ENCODE measurements around the gene OR8S1.
"Not testable (repeated sequence)": the region's sequence is repeated elsewhere in the genome, so short reads cannot be mapped to it uniquely, and the experiment has no call there.

Gene OR8S1

DNA sequence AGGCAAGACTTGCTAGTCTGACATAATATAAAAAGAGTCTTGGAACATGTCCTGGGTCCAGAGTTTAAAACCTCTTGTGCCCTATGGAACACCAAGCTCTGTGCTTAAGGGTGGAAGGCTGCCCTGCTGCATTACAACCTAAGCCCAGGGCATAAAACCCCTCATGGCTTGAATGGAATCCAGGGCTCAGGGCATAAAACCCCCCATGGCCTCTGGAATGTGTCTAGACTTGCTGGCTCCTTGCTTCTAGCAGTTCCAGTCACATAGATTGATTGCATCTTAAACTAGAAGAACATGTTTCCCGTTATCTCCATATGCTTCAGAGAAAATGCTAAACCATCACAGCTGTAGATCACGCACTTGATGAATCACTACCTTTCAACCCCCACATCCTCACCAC, 18.6 kb upstream of the OR8S1 start:
- H4K20me1 ChIP-seq (ENCODE audit: insufficient read depth, low read length, poor library complexity, severe bottlenecking); H3K4me1 ChIP-seq (ENCODE audit: insufficient read depth, low read length, poor library complexity, severe bottlenecking); H3F3A ChIP-seq (ENCODE audit: low read depth); H3K27me3 ChIP-seq (ENCODE audit: insufficient read depth, low read length, poor library complexity, severe bottlenecking); H3K9me3 ChIP-seq (ENCODE audit: insufficient read depth, low read depth, low read length); H3K4me2 ChIP-seq (ENCODE audit: low read depth, low read length, poor library complexity, severe bottlenecking); H3K4me3 ChIP-seq (ENCODE audit: low read length, poor library complexity, severe bottlenecking); H3K36me3 ChIP-seq (ENCODE audit: insufficient read depth, low read length); H3K9me2 ChIP-seq (replicated peaks; ENCODE audit: low read depth, low read length); H2AFZ ChIP-seq (ENCODE audit: low read length); H3K9ac ChIP-seq (ENCODE audit: low read depth, low read length, poor library complexity, severe bottlenecking); H3K79me2 ChIP-seq (ENCODE audit: insufficient read depth, low read length): not testable (repeated sequence)

DNA sequence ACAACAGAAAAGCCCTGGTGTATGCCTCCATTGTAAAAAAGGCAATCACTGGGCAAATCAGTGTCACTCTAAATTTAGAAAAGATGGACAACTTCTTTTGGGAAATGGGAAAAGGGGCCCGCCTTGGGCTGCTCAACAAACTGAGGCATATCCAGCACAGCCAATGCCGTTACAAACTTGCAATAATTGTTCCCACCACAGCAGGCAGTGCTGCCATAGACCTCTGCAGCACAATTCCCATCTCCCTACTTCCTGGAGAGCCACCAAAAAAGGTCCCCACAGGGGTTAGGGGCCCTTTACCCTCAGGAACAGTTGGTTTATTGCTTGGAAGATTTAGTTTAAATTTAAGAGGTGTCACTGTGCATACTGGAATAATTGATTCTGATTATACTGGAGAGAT, 16.4 kb upstream of the OR8S1 start:
- TF ChIP-seq EZH2phosphoT487 (IDR thresholded peaks at IDR 0.05; ENCODE audit: borderline replicate concordance) = no peak
- no peak for TF ChIP-seq CTCF (conservative IDR thresholded peaks at IDR 0.05; ENCODE audit: low read length)
- no peaks in the 10 kb centered on the region for H3K36me3 ChIP-seq (ENCODE audit: insufficient read depth, low read length)
- H3K9me2 ChIP-seq (replicated peaks; ENCODE audit: low read depth, low read length) = no peaks in the 10 kb centered on the region
- H3K27me3 ChIP-seq (ENCODE audit: insufficient read depth, low read length, poor library complexity, severe bottlenecking) = no peaks in the 10 kb centered on the region
- H3K4me2 ChIP-seq (ENCODE audit: low read depth, low read length, poor library complexity, severe bottlenecking) = no peak overlapping the region
- peaks cover 10% of the 10 kb centered on the region; the same call in 1 of the 2 replicates for H3K9me3 ChIP-seq (ENCODE audit: insufficient read depth, low read depth, low read length)
- H3K4me3 ChIP-seq (ENCODE audit: low read length, poor library complexity, severe bottlenecking) = no peak overlapping the region
- H3K4me1 ChIP-seq (ENCODE audit: insufficient read depth, low read length, poor library complexity, severe bottlenecking) = no peaks in the 10 kb centered on the region
- no peak overlapping the region for H3K9ac ChIP-seq (ENCODE audit: low read depth, low read length, poor library complexity, severe bottlenecking)
- H2AFZ ChIP-seq (ENCODE audit: low read length) = no peak overlapping the region
- no peaks in the 10 kb centered on the region for H4K20me1 ChIP-seq (ENCODE audit: insufficient read depth, low read length, poor library complexity, severe bottlenecking)
- no peaks in the 10 kb centered on the region for H3K79me2 ChIP-seq (ENCODE audit: insufficient read depth, low read length)
- no peaks in the 10 kb centered on the region for H3F3A ChIP-seq (ENCODE audit: low read depth)

GRCh38 chr12:48510111-48510510, 15.3 kb upstream of the OR8S1 start:
- Histone ChIP-seq H3K9me2 (replicated peaks; ENCODE audit: low read depth, low read length) (no peaks in the 10 kb centered on the region), H3K79me2 (ENCODE audit: insufficient read depth, low read length) (no peaks in the 10 kb centered on the region), H3K4me2 (ENCODE audit: low read depth, low read length, poor library complexity, severe bottlenecking) (no peak overlapping the region), H3K4me3 (ENCODE audit: low read length, poor library complexity, severe bottlenecking) (no peak overlapping the region), H2AFZ (ENCODE audit: low read length) (no peak overlapping the region), H3K27me3 (ENCODE audit: insufficient read depth, low read length, poor library complexity, severe bottlenecking) (no peaks in the 10 kb centered on the region), H4K20me1 (ENCODE audit: insufficient read depth, low read length, poor library complexity, severe bottlenecking) (no peaks in the 10 kb centered on the region), H3F3A (ENCODE audit: low read depth) (no peaks in the 10 kb centered on the region), H3K9ac (ENCODE audit: low read depth, low read length, poor library complexity, severe bottlenecking) (no peak overlapping the region), H3K9me3 (ENCODE audit: insufficient read depth, low read depth, low read length) (peaks cover 10% of the 10 kb centered on the region; the same call in 1 of the 2 replicates), H3K36me3 (ENCODE audit: insufficient read depth, low read length) (no peaks in the 10 kb centered on the region), H3K4me1 (ENCODE audit: insufficient read depth, low read length, poor library complexity, severe bottlenecking) (no peaks in the 10 kb centered on the region)
- TF ChIP-seq CTCF (conservative IDR thresholded peaks at IDR 0.05; ENCODE audit: low read length) (no peak), EZH2phosphoT487 (IDR thresholded peaks at IDR 0.05; ENCODE audit: borderline replicate concordance) (no peak)

- Histone ChIP-seq H3K27me3 (ENCODE audit: insufficient read depth, low read length, poor library complexity, severe bottlenecking) (no peaks in the 10 kb centered on the region), H3K9me3 (ENCODE audit: insufficient read depth, low read depth, low read length) (peaks cover 10% of the 10 kb centered on the region; the same call in 1 of the 2 replicates), H3K9me2 (replicated peaks; ENCODE audit: low read depth, low read length) (no peaks in the 10 kb centered on the region), H2AFZ (ENCODE audit: low read length) (no peak overlapping the region), H3K36me3 (ENCODE audit: insufficient read depth, low read length) (no peaks in the 10 kb centered on the region), H3K4me2 (ENCODE audit: low read depth, low read length, poor library complexity, severe bottlenecking) (no peak overlapping the region), H3F3A (ENCODE audit: low read depth) (no peaks in the 10 kb centered on the region), H3K4me3 (ENCODE audit: low read length, poor library complexity, severe bottlenecking) (no peak overlapping the region), H3K9ac (ENCODE audit: low read depth, low read length, poor library complexity, severe bottlenecking) (no peak overlapping the region), H3K79me2 (ENCODE audit: insufficient read depth, low read length) (no peaks in the 10 kb centered on the region), H3K4me1 (ENCODE audit: insufficient read depth, low read length, poor library complexity, severe bottlenecking) (no peaks in the 10 kb centered on the region), H4K20me1 (ENCODE audit: insufficient read depth, low read length, poor library complexity, severe bottlenecking) (no peaks in the 10 kb centered on the region)
- TF ChIP-seq CTCF (conservative IDR thresholded peaks at IDR 0.05; ENCODE audit: low read length) = no peak
- no peak for TF ChIP-seq EZH2phosphoT487 (IDR thresholded peaks at IDR 0.05; ENCODE audit: borderline replicate concordance)
Measured at GRCh38 chr12:48512855-48513254, 12.6 kb upstream of the OR8S1 start.
